ENCODE data around the gene NCMAP. TPM values are rescaled to one million over a fixed set of nuclear protein-coding genes. Genes with fewer than 3 reads are reported as not detected.

NCMAP gene
- total and polyA plus RNA-seq, 2 experiments from 2014 or later, result 0.17 to 0.23 TPM

DNA sequence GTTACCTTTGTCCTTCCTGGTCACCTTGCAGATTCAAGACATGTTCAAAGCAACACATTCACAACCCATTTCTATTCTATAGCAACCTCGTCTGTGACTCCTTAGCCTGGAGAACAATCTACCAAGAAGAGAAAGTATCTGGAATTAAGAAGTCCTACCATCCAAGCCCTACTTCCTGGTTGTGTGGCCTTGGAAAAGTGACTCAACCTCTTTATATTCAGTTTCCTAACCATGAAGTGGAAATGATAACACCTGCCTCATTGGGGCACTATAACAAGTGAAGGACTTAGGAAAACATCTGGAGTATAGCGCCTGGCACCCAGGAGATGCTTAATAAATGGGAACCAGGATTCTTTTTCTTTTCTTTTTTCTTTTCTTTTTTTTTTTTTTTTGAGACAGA is 50.7 kb downstream of the NCMAP start:
- Histone ChIP-seq H3K79me2 (replicated peaks; ENCODE audit: insufficient read depth) (no peaks in the 10 kb centered on the region), H3K4me3 (no peak overlapping the region), H3K4me2 (no peak overlapping the region), H3K4me1 (ENCODE audit: insufficient read depth) (no peaks in the 10 kb centered on the region), H3K9me2 (ENCODE audit: insufficient read depth) (no peaks in the 10 kb centered on the region), H3F3A (replicated peaks; ENCODE audit: low read depth) (no peaks in the 10 kb centered on the region), H4K20me1 (replicated peaks; ENCODE audit: insufficient read depth) (no peaks in the 10 kb centered on the region), H3K27ac (ENCODE audit: low read depth) (no peak overlapping the region), H2AFZ (no peak overlapping the region), H3K36me3 (ENCODE audit: insufficient read depth) (no peaks in the 10 kb centered on the region), H3K27me3 (ENCODE audit: insufficient read depth) (no peaks in the 10 kb centered on the region)
- no peaks in the 10 kb centered on the region for H3K36me3 Mint-ChIP-seq (ENCODE audit: low read depth)
- H3K4me3 Mint-ChIP-seq, result no peak overlapping the region
- TF ChIP-seq, protein P1, sequence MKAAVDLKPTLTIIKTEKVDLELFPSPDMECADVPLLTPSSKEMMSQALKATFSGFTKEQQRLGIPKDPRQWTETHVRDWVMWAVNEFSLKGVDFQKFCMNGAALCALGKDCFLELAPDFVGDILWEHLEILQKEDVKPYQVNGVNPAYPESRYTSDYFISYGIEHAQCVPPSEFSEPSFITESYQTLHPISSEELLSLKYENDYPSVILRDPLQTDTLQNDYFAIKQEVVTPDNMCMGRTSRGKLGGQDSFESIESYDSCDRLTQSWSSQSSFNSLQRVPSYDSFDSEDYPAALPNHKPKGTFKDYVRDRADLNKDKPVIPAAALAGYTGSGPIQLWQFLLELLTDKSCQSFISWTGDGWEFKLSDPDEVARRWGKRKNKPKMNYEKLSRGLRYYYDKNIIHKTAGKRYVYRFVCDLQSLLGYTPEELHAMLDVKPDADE (IDR thresholded peaks at IDR 0.05), result no peak
- TF ChIP-seq JUNB (IDR thresholded peaks at IDR 0.05; ENCODE audit: unreplicated experiment), result no peak
- no peaks in the 10 kb centered on the region for H3K9me3 Mint-ChIP-seq
- no peak overlapping the region for H3K27ac Mint-ChIP-seq
- ATAC-seq (no peak), DNase-seq (ENCODE audit: low spot score) (no peak)
- no peaks in the 10 kb centered on the region for H3K27me3 Mint-ChIP-seq (ENCODE audit: insufficient read depth, low read depth, poor library complexity)
- no peaks in the 10 kb centered on the region for H3K4me1 Mint-ChIP-seq

DNA sequence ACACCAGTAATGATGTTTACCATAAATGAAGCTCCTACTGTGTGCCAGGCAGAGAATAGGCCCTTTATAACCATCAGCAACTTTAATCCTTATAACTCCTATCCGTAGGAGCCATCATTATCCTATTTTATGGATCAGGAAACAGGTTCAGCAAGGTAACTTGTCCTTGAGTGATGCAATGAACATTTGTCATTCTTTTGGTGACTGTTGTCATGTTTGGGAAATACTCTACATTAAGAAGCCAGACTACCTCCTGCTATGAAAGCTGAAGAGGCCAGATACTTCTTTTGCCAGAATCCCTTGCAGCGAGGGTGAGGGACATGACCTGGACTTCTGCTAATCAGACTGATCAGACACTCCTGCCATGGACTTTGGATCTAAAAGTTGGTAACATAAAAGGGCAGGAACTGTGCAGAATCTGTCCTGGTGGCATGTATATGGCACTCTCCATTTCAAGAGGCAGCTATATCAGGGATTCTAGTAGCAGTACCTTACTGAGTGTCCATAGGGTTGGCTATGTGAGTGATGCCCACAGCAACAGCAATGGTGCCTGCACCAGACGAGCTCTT is 54.1 kb downstream of the NCMAP start:
- Histone ChIP-seq H3F3A (replicated peaks; ENCODE audit: low read depth) (no peaks in the 10 kb centered on the region), H3K27me3 (ENCODE audit: insufficient read depth) (no peaks in the 10 kb centered on the region), H2AFZ (no peak overlapping the region), H3K27ac (ENCODE audit: low read depth) (no peak overlapping the region), H3K4me1 (ENCODE audit: insufficient read depth) (no peaks in the 10 kb centered on the region), H3K4me3 (no peak overlapping the region), H4K20me1 (replicated peaks; ENCODE audit: insufficient read depth) (no peaks in the 10 kb centered on the region), H3K4me2 (no peak overlapping the region), H3K36me3 (ENCODE audit: insufficient read depth) (no peaks in the 10 kb centered on the region), H3K9me2 (ENCODE audit: insufficient read depth) (no peaks in the 10 kb centered on the region), H3K79me2 (replicated peaks; ENCODE audit: insufficient read depth) (no peaks in the 10 kb centered on the region)
- Mint-ChIP-seq H3K4me1 (no peaks in the 10 kb centered on the region), H3K36me3 (ENCODE audit: low read depth) (no peaks in the 10 kb centered on the region), H3K9me3 (no peaks in the 10 kb centered on the region), H3K4me3 (no peak overlapping the region), H3K27me3 (ENCODE audit: insufficient read depth, low read depth, poor library complexity) (no peaks in the 10 kb centered on the region), H3K27ac (no peak overlapping the region)
- DNase-seq (ENCODE audit: low spot score) (no peak), ATAC-seq (no peak)
- TF ChIP-seq, protein P2, sequence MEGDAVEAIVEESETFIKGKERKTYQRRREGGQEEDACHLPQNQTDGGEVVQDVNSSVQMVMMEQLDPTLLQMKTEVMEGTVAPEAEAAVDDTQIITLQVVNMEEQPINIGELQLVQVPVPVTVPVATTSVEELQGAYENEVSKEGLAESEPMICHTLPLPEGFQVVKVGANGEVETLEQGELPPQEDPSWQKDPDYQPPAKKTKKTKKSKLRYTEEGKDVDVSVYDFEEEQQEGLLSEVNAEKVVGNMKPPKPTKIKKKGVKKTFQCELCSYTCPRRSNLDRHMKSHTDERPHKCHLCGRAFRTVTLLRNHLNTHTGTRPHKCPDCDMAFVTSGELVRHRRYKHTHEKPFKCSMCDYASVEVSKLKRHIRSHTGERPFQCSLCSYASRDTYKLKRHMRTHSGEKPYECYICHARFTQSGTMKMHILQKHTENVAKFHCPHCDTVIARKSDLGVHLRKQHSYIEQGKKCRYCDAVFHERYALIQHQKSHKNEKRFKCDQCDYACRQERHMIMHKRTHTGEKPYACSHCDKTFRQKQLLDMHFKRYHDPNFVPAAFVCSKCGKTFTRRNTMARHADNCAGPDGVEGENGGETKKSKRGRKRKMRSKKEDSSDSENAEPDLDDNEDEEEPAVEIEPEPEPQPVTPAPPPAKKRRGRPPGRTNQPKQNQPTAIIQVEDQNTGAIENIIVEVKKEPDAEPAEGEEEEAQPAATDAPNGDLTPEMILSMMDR (conservative IDR thresholded peaks at IDR 0.05; ENCODE audit: low read depth in 2 of 2), result no peak
- no peak for TF ChIP-seq CREB1 (CRISPR knock-in tag; IDR thresholded peaks at IDR 0.05; ENCODE audit: low read depth)
- TF ChIP-seq ZNF114 (CRISPR knock-in tag; IDR thresholded peaks at IDR 0.05), result no peak
- TF ChIP-seq JUNB (IDR thresholded peaks at IDR 0.05; ENCODE audit: unreplicated experiment), result no peak
- no peak for TF ChIP-seq EZH2phosphoT487 (IDR thresholded peaks at IDR 0.05; ENCODE audit: unreplicated experiment)
- TF ChIP-seq, protein P3, sequence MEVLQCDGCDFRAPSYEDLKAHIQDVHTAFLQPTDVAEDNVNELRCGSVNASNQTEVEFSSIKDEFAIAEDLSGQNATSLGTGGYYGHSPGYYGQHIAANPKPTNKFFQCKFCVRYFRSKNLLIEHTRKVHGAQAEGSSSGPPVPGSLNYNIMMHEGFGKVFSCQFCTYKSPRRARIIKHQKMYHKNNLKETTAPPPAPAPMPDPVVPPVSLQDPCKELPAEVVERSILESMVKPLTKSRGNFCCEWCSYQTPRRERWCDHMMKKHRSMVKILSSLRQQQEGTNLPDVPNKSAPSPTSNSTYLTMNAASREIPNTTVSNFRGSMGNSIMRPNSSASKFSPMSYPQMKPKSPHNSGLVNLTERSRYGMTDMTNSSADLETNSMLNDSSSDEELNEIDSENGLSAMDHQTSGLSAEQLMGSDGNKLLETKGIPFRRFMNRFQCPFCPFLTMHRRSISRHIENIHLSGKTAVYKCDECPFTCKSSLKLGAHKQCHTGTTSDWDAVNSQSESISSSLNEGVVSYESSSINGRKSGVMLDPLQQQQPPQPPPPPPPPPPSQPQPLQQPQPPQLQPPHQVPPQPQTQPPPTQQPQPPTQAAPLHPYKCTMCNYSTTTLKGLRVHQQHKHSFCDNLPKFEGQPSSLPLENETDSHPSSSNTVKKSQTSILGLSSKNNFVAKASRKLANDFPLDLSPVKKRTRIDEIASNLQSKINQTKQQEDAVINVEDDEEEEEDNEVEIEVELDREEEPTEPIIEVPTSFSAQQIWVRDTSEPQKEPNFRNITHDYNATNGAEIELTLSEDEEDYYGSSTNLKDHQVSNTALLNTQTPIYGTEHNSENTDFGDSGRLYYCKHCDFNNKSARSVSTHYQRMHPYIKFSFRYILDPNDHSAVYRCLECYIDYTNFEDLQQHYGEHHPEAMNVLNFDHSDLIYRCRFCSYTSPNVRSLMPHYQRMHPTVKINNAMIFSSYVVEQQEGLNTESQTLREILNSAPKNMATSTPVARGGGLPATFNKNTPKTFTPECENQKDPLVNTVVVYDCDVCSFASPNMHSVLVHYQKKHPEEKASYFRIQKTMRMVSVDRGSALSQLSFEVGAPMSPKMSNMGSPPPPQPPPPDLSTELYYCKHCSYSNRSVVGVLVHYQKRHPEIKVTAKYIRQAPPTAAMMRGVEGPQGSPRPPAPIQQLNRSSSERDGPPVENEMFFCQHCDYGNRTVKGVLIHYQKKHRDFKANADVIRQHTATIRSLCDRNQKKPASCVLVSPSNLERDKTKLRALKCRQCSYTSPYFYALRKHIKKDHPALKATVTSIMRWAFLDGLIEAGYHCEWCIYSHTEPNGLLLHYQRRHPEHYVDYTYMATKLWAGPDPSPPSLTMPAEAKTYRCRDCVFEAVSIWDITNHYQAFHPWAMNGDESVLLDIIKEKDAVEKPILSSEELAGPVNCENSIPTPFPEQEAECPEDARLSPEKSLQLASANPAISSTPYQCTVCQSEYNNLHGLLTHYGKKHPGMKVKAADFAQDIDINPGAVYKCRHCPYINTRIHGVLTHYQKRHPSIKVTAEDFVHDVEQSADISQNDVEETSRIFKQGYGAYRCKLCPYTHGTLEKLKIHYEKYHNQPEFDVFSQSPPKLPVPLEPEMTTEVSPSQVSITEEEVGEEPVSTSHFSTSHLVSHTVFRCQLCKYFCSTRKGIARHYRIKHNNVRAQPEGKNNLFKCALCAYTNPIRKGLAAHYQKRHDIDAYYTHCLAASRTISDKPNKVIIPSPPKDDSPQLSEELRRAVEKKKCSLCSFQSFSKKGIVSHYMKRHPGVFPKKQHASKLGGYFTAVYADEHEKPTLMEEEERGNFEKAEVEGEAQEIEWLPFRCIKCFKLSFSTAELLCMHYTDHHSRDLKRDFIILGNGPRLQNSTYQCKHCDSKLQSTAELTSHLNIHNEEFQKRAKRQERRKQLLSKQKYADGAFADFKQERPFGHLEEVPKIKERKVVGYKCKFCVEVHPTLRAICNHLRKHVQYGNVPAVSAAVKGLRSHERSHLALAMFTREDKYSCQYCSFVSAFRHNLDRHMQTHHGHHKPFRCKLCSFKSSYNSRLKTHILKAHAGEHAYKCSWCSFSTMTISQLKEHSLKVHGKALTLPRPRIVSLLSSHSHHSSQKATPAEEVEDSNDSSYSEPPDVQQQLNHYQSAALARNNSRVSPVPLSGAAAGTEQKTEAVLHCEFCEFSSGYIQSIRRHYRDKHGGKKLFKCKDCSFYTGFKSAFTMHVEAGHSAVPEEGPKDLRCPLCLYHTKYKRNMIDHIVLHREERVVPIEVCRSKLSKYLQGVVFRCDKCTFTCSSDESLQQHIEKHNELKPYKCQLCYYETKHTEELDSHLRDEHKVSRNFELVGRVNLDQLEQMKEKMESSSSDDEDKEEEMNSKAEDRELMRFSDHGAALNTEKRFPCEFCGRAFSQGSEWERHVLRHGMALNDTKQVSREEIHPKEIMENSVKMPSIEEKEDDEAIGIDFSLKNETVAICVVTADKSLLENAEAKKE (CRISPR knock-in tag; IDR thresholded peaks at IDR 0.05), result no peak
- no peak for TF ChIP-seq STAT1 (IDR thresholded peaks at IDR 0.05; ENCODE audit: unreplicated experiment)
- TF ChIP-seq NANOG (IDR thresholded peaks at IDR 0.05; ENCODE audit: borderline replicate concordance), result no peak
- no peak for TF ChIP-seq EZH2 (IDR thresholded peaks at IDR 0.05; ENCODE audit: low read depth, unreplicated experiment)

Measured in GM23338 (cell line).